Spleen (tissue), 11 donors: ENCODE results near the gene POLA2. TPM values are rescaled to one million over a fixed set of nuclear protein-coding genes. Genes with fewer than 3 reads are reported as not detected.
A peak's percentile ranks its signal among the peaks of the same experiment; 100 is the strongest.

Source experiments
- DNase-seq: peaks from one replicate; pipeline ENCODE4 v3.0.0-alpha.2; 2020
- H3K27ac ChIP-seq, 8 donors: fragments of 200-600 bp; sonication (generic) in 7 of 8; 1 replicate in 4 of 8; 2 replicates in 4 of 8; pipeline versions ENCODE4 v1.5.0 to v1.8.0; 2016 to 2021; ENCODE audit warnings: inconsistent platforms in 4 of 8, mild to moderate bottlenecking in 4 of 8, moderate library complexity in 1 of 8
- H3K27me3 ChIP-seq, 7 donors: fragments of 200-600 bp; sonication (generic) in 6 of 7; replicated peaks in 1 of 7; 1 replicate in 4 of 7; 2 replicates in 3 of 7; pipeline versions ENCODE4 v1.5.0 to v1.8.0; 2016 to 2021; ENCODE audit warnings: inconsistent platforms in 3 of 7, mild to moderate bottlenecking in 1 of 7
- H3K36me3 ChIP-seq, 6 donors: fragments of 200-600 bp; sonication (generic) in 5 of 6; 1 replicate in 4 of 6; 2 replicates in 2 of 6; pipeline versions ENCODE4 v1.5.0 to v1.8.0; 2016 to 2021; ENCODE audit warnings: inconsistent platforms in 2 of 6
- H3K4me1 ChIP-seq, 6 donors: fragments of 200-600 bp; sonication (generic) in 5 of 6; 1 replicate in 3 of 6; 2 replicates in 3 of 6; pipeline versions ENCODE4 v1.5.0 to v1.8.0; 2016 to 2021; ENCODE audit warnings: inconsistent platforms in 3 of 6
- H3K4me3 ChIP-seq, 8 donors: fragments of 200-600 bp; sonication (generic) in 7 of 8; 1 replicate in 4 of 8; 2 replicates in 4 of 8; pipeline versions ENCODE4 v1.5.0 to v1.8.0; 2016 to 2021; ENCODE audit warnings: inconsistent platforms in 4 of 8, mild to moderate bottlenecking in 4 of 8, moderate library complexity in 2 of 8
- H3K9me3 ChIP-seq, 8 donors: fragments of 200-600 bp; sonication (generic) in 7 of 8; 1 replicate in 4 of 8; 2 replicates in 4 of 8; pipeline versions ENCODE4 v1.5.0 to v1.8.0; 2016 to 2021; ENCODE audit warnings: inconsistent platforms in 4 of 8
- POLR2A ChIP-seq, 3 donors: fragments of 450-650 bp; IDR thresholded peaks; one replicate each; pipeline ENCODE4 v1.5.1; 2017; ENCODE audit warnings: antibody characterized with exemption in 3 of 3, mild to moderate bottlenecking in 1 of 3
- POLR2AphosphoS5 ChIP-seq, 3 donors: sonication (generic); formaldehyde crosslinking; IDR thresholded peaks; one replicate each; pipeline ENCODE4 v1.5.1; 2017; ENCODE audit warnings: antibody characterized with exemption in 3 of 3
- WGBS, 5 donors: extraction: QIAGEN DNeasy Blood & Tissue Kit in 3 of 5; methylation state at CpG; one replicate each; pipeline versions ENCODE4 v1.1.5 to v1.1.7; 2013 to 2018; 5-methylcytosine and 5-hydroxymethylcytosine counted together
- intact Hi-C: fragments of 100-400 bp; cut with DNase I; formaldehyde crosslinking; loops from one replicate; pipeline ENCODE4 v1.15.0; 2023; ENCODE audit warnings: low total_unique reads
- polyA plus RNA-seq, 3 donors: library from polyadenylated mRNA; stranded (reverse); fragments of 200-250 nt; gene quantifications; one replicate each; pipeline ENCODE4 v1.2.1, GENCODE V29; 2013
- total RNA-seq, 7 donors: library from RNA; depleted of rRNA in 3 of 7; stranded (reverse); fragments of >200 nt in 3 of 7; fragmentation: NEBNext Ultra II Directional in 4 of 7; extraction: Animal tissue kit (Norgen Biotek cat#: 25700) in 4 of 7; gene quantifications; one replicate each; pipeline versions ENCODE4 v1.1.0 to v1.2.1, GENCODE V29; 2016 to 2021
- TF ChIP-seq, protein P1 (sequence below), 11 experiments: fragments of 200-600 bp in 7 of 11; fragments of 450-650 bp in 4 of 11; sonication (generic) in 4 of 11; IDR thresholded peaks in 8 of 11; conservative IDR thresholded peaks in 3 of 11; 1 replicate in 7 of 11; 2 replicates in 4 of 11; pipeline versions ENCODE4 v1.4.0 to v1.8.0; 2016 to 2021; ENCODE audit warnings: antibody characterized with exemption in 11 of 11, inconsistent platforms in 4 of 11, mild to moderate bottlenecking in 1 of 11
- donor health status: healthy with polysubstance abuse.
- donor health status: DM: no; HTN: no; CAD: no; lungs with moderate emphysema.
- donor health status: DM: no; HTN: no; CAD: no.
- donor health status: Bipolar disorder and iron deficiency.
- donor health status: healthy.
- donor health status: DM: no; HTN: no; CAD: no.
- donor health status: DM: yes; HTN: yes; CAD: no.

The POLA2 gene
- total and polyA plus RNA-seq, 10 donors = 9.0 to 25.9 (median 14.1) TPM

DNA sequence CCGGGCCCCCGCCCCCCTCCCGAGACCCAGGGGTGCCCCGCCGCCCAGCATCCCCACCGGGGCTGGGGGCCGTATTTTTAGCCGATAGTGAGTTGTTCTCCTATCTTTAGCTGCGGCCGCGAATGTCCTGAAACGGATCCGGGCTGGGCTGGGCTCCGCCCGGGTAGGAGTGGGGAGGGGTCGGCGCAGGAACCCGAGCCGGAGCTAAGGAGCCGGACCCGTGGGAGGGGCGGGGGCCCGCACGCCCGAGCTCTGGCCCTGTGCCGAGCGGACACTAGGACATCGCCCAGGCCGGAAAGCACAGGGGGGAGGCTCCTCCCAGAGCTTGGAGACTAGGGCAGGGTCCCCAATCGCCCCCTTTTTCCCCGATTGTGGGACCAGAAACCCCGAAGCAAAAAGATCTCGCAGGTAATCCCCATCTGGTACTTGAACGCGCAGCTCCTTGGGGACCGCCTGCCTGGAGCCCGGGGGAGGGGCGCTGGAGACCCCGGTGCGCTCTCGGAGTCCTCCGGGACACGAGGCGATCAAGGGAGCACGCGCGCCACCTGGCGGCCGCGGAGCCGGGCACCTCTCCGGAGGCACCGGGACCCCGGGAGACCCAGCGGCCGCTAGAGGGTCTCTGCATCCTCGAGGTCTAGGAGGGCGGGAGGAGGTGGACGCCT is 53.6 kb downstream of the POLA2 start:
- peak; percentile 43 to 74 (median 59) for TF ChIP-seq POLR2AphosphoS5 (IDR thresholded peaks at IDR 0.05)
- TF ChIP-seq, protein P1, sequence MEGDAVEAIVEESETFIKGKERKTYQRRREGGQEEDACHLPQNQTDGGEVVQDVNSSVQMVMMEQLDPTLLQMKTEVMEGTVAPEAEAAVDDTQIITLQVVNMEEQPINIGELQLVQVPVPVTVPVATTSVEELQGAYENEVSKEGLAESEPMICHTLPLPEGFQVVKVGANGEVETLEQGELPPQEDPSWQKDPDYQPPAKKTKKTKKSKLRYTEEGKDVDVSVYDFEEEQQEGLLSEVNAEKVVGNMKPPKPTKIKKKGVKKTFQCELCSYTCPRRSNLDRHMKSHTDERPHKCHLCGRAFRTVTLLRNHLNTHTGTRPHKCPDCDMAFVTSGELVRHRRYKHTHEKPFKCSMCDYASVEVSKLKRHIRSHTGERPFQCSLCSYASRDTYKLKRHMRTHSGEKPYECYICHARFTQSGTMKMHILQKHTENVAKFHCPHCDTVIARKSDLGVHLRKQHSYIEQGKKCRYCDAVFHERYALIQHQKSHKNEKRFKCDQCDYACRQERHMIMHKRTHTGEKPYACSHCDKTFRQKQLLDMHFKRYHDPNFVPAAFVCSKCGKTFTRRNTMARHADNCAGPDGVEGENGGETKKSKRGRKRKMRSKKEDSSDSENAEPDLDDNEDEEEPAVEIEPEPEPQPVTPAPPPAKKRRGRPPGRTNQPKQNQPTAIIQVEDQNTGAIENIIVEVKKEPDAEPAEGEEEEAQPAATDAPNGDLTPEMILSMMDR (IDR thresholded peaks at IDR 0.05 in 8 of 11, conservative IDR thresholded peaks at IDR 0.05 in 3 of 11) = peak; percentile 67 to 97 (median 95)
- TF ChIP-seq POLR2A (IDR thresholded peaks at IDR 0.05) = no peak
- Histone ChIP-seq H3K27ac (peak overlapping the region; percentile 68 to 97 (median 87)), H3K4me3 (peak overlapping the region; percentile 77 to 98 (median 86)), H3K36me3 (peaks cover 0 to 14% (median 0%) of the 10 kb centered on the region in 6 donors), H3K9me3 (no peaks in the 10 kb centered on the region), H3K4me1 (peaks cover under 1 to 98% (median 67%) of the 10 kb centered on the region in 6 donors), H3K27me3 (peaks cover 0 to 12% (median 0%) of the 10 kb centered on the region in 7 donors)
- DNase-seq = peak; percentile 95
- intact Hi-C loops = loop anchor here (5.0 kb wide), 1 partner anchor 38 kb away; no protein-coding TSS in a partner anchor
- WGBS, 5 donors = 0 to 1% (median 1%) methylated on average over 22 to 59 of the region's 59 CpGs

DNA sequence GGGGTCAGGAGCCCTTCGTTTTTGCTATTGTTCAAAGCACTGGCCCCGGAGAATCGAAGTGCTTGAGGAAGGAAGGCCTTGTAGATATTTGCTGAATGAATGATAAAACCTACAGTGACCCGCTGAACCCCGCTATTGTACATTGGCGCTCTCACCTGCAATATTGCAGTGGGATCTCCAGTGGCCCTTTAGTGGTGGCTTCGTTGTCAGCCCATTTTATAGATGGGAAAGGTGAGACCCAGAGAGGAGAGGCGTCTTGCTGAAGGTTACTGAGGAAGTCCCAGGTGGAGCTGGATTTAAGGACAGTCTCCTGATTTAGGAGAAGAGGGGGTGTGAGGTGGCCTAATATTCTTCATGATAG is 54.1 kb downstream of the POLA2 start:
- Histone ChIP-seq H3K27ac (peak overlapping the region; percentile 21 to 97 (median 87)), H3K36me3 (peaks cover 0 to 19% (median 1%) of the 10 kb centered on the region in 6 donors), H3K9me3 (no peaks in the 10 kb centered on the region), H3K4me3 (peak overlapping the region; percentile 77 to 98 (median 86)), H3K27me3 (peaks cover 0 to 12% (median 0%) of the 10 kb centered on the region in 7 donors), H3K4me1 (peaks cover 0 to 98% (median 64%) of the 10 kb centered on the region in 6 donors)
- TF ChIP-seq, protein P1 (IDR thresholded peaks at IDR 0.05 in 8 of 11, conservative IDR thresholded peaks at IDR 0.05 in 3 of 11) = peak in 9 of 11 experiments; percentile 4 to 72 (median 40)
- TF ChIP-seq POLR2A (IDR thresholded peaks at IDR 0.05) (no peak), POLR2AphosphoS5 (IDR thresholded peaks at IDR 0.05) (no peak)
- 11 to 38% (median 24%) methylated on average over 7 to 8 of the region's 8 CpGs for WGBS, 5 donors
- no peak for DNase-seq
- intact Hi-C loops = loop anchor here (5.0 kb wide), 1 partner anchor 39 kb away; no protein-coding TSS in a partner anchor

DNA sequence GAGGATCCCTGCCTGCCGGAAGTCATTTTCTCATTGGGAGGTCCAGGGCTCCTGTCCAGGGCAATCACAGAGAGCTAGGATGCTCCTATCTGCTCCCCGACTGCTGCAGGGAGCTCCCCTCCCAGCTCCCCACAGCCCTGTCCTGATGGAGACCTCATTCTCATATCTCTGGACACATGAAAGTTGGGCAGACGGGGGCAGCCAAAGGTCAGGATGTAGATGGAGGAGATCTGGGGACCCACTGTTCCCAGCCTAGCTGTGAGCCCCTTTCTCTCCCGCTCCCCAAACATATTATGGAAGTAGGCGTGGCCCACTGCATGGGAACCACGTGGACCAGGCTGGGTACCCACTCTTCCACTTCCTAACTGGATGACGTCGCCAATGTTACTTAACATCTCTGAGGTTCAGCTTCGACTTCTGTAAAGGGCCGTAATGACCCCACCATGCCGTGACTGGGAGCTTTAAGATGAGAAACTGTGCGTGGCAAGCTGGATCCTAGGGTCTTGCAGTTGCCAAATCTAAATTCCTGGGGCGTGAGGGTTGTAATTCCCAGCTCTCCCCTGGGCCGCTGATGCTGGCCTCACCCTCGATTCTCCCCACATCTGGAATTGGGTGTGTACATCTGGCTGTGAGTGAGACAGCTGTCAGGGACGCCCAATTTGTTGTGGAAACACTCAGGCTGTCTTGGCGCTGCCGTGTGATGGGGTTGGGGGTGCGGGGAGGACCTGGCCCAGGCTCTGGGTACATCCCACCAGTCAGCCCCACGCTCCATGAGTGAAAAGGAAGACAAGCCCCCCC is 54.7 kb downstream of the POLA2 start:
- H3K9me3 ChIP-seq = no peaks in the 10 kb centered on the region
- H3K4me1 ChIP-seq = peaks cover 0 to 98% (median 66%) of the 10 kb centered on the region in 6 donors
- intact Hi-C loops = loop anchor here (5.0 kb wide), 1 partner anchor 39 kb away; no protein-coding TSS in a partner anchor
- WGBS, 5 donors = 35 to 61% (median 48%) methylated on average over 13 to 20 of the region's 20 CpGs
- peak overlapping the region; percentile 77 to 98 (median 86) for H3K4me3 ChIP-seq
- H3K27me3 ChIP-seq = peaks cover 0 to 12% (median 0%) of the 10 kb centered on the region in 7 donors
- TF ChIP-seq POLR2AphosphoS5 (IDR thresholded peaks at IDR 0.05) (no peak), POLR2A (IDR thresholded peaks at IDR 0.05) (no peak)
- TF ChIP-seq, protein P1 (IDR thresholded peaks at IDR 0.05 in 8 of 11, conservative IDR thresholded peaks at IDR 0.05 in 3 of 11) = no peak
- peak overlapping the region; percentile 21 to 97 (median 82) for H3K27ac ChIP-seq
- H3K36me3 ChIP-seq = peaks cover 0 to 25% (median 4%) of the 10 kb centered on the region in 6 donors
- no peak for DNase-seq
